Retinal pigment epithelial cell (primary cell): ENCODE measurements around the gene RIPOR2.
A peak's percentile ranks its signal among the peaks of the same experiment; 100 is the strongest.

ENCODE experiments used
- DNase-seq: peaks from one replicate; pipeline ENCODE4 v3.0.0-alpha.2; 2010; ENCODE audit warnings: low read depth
- H3K4me3 ChIP-seq: 2 replicates; pipeline ENCODE4 v1.5.1; 2011; ENCODE audit warnings: mild to moderate bottlenecking, low read length, control low read depth, moderate library complexity
- CTCF ChIP-seq: conservative IDR thresholded peaks from 2 replicates; pipeline ENCODE4 v1.5.1; 2011; ENCODE audit warnings: low read depth, low read length, control low read depth, inconsistent platforms

RIPOR2 gene

GRCh38 chr6:24935366-24936152, at the start of gene RIPOR2:
Gene RIPOR2 (minus strand): TSS chr6:24935960. CDS start chr6:24935898, 62 bp downstream.
- no peak within 1 kb of the TSS for H3K4me3 ChIP-seq
- DNase-seq = no peak
- peak; percentile 10 for TF ChIP-seq CTCF

GRCh38 chr6:24985323-24985722, 49.6 kb upstream of the RIPOR2 start:
- H3K4me3 ChIP-seq = no peak overlapping the region
- TF ChIP-seq CTCF = no peak
- no peak for DNase-seq

GRCh38 chr6:24982231-24982630, 46.5 kb upstream of the RIPOR2 start:
- DNase-seq = peak; percentile 37
- TF ChIP-seq CTCF = no peak

GRCh38 chr6:24981386-24981760, 45.6 kb upstream of the RIPOR2 start:
- H3K4me3 ChIP-seq = no peak overlapping the region
- TF ChIP-seq CTCF = no peak
- DNase-seq = peak; percentile 46

More at GRCh38 chr6:24982231-24982630, 46.5 kb upstream of the RIPOR2 start:
- no peak overlapping the region for H3K4me3 ChIP-seq

GRCh38 chr6:24980507-24981385, 45.0 kb upstream of the RIPOR2 start:
- no peak for TF ChIP-seq CTCF
- H3K4me3 ChIP-seq = no peak overlapping the region
- DNase-seq = peak; percentile 44

- no peak for DNase-seq
- no peak for TF ChIP-seq CTCF
- no peak overlapping the region for H3K4me3 ChIP-seq
Observed at GRCh38 chr6:24979176-24979575, 43.4 kb upstream of the RIPOR2 start.
